IMR-90 (cell line): ENCODE results near the gene EXO1. TPM values are rescaled to one million over a fixed set of nuclear protein-coding genes. Genes with fewer than 3 reads are reported as not detected.

ENCODE experiments used
- ATAC-seq: fragments of 200-7000 bp; cut with Tn5 transposase; 2 replicates; pipeline ENCODE4 v1.9.1; 2020; ENCODE audit warnings: low read depth, mild to moderate bottlenecking, moderate library complexity
- BruUV-seq: library from RNA; stranded (reverse); fragments of 400-500 nt; replicated peaks from 2 replicates; lab custom pipeline; 2021; lab: Mats Ljungman, UMichigan
- CTCF ChIA-PET: fragments of 300-600 bp; formaldehyde crosslinking; extraction: SDS; loops from one replicate; lab custom pipeline; 2021; ENCODE audit warnings: antibody characterized with exemption; lab: Yijun Ruan, JAX
- POLR2A ChIA-PET: fragments of 300-600 bp; sonication (Branson Sonifier 250); formaldehyde crosslinking; loops from one replicate; lab custom pipeline; 2022; ENCODE audit warnings: antibody characterized with exemption; ENCODE audit not compliant: unreplicated experiment; lab: Charles Lee
- DNase-seq: peaks from one replicate; pipeline ENCODE4 v3.0.0; 2013
- H2AFZ ChIP-seq: replicated peaks from 2 replicates; pipeline ENCODE3; 2013; ENCODE audit warnings: low read length, mild to moderate bottlenecking; ENCODE audit not compliant: poor library complexity
- H2AK5ac ChIP-seq: 2 replicates; pipeline ENCODE4 v1.6.1; 2013; ENCODE audit warnings: low read depth, low read length, inconsistent platforms
- H2AK9ac ChIP-seq: replicated peaks from 2 replicates; pipeline ENCODE3; 2013; ENCODE audit warnings: mild to moderate bottlenecking, low read depth, low read length, moderate library complexity; ENCODE audit not compliant: poor library complexity
- H2BK120ac ChIP-seq: 2 replicates; pipeline ENCODE4 v1.6.1; 2013; ENCODE audit warnings: low read depth, low read length, inconsistent platforms
- H2BK15ac ChIP-seq: 3 replicates; pipeline ENCODE4 v1.6.1; 2013; ENCODE audit warnings: low read depth, low read length, inconsistent platforms
- H2BK20ac ChIP-seq: 2 replicates; pipeline ENCODE4 v1.6.1; 2013; ENCODE audit warnings: low read depth, mild to moderate bottlenecking, inconsistent platforms, low read length, moderate library complexity
- H2BK5ac ChIP-seq: 2 replicates; pipeline ENCODE4 v1.6.1; 2013; ENCODE audit warnings: mild to moderate bottlenecking, low read depth, low read length, inconsistent platforms; ENCODE audit not compliant: poor library complexity, severe bottlenecking
- H3K14ac ChIP-seq: replicated peaks from 2 replicates; pipeline ENCODE4 v1.6.1; 2013; ENCODE audit warnings: low read depth, low read length, inconsistent platforms
- H3K18ac ChIP-seq: 2 replicates; pipeline ENCODE4 v1.6.1; 2013; ENCODE audit warnings: low read depth, low read length, control low read depth
- H3K23ac ChIP-seq: 2 replicates; pipeline ENCODE4 v1.6.1; 2013; ENCODE audit warnings: low read depth, low read length, inconsistent platforms
- H3K27ac ChIP-seq: 2 replicates; pipeline ENCODE4 v1.5.1; 2013; ENCODE audit warnings: mild to moderate bottlenecking, control low read depth, low read length; ENCODE audit not compliant: insufficient read depth
- H3K27me3 ChIP-seq: 2 replicates; pipeline ENCODE4 v1.6.1; 2013; ENCODE audit warnings: low read length; ENCODE audit not compliant: control insufficient read depth, insufficient read depth
- H3K36me3 ChIP-seq: 2 replicates; pipeline ENCODE4 v1.6.1; 2013; ENCODE audit warnings: low read length, mixed read lengths; ENCODE audit not compliant: control insufficient read depth, insufficient read depth
- H3K4ac ChIP-seq: 2 replicates; pipeline ENCODE4 v1.6.1; 2013; ENCODE audit warnings: low read depth, low read length, inconsistent platforms
- H3K4me1 ChIP-seq: 2 replicates; pipeline ENCODE4 v1.6.1; 2013; ENCODE audit warnings: low read length, mixed read lengths; ENCODE audit not compliant: control insufficient read depth, insufficient read depth
- H3K4me2 ChIP-seq: 2 replicates; pipeline ENCODE4 v1.6.1; 2013; ENCODE audit warnings: low read depth, mild to moderate bottlenecking, control low read depth, low read length, moderate library complexity
- H3K4me3 ChIP-seq: 2 replicates; pipeline ENCODE4 v1.5.1; 2013; ENCODE audit warnings: low read depth, mild to moderate bottlenecking, control low read depth, low read length, moderate library complexity; ENCODE audit not compliant: insufficient read depth
- H3K56ac ChIP-seq: 2 replicates; pipeline ENCODE4 v1.6.1; 2013; ENCODE audit warnings: low read length, inconsistent platforms; ENCODE audit not compliant: insufficient read depth; ENCODE audit errors: extremely low read depth
- H3K79me1 ChIP-seq, 2 experiments: 2 replicates each; pipeline ENCODE4 v1.6.1; 2013; ENCODE audit warnings: low read length in 2 of 2, inconsistent platforms in 1 of 2, low read depth in 1 of 2
- H3K9ac ChIP-seq: 2 replicates; pipeline ENCODE4 v1.6.1; 2013; ENCODE audit warnings: low read depth, low read length, control low read depth
- H3K9me1 ChIP-seq: 2 replicates; pipeline ENCODE4 v1.6.1; 2013; ENCODE audit warnings: low read length, inconsistent platforms; ENCODE audit not compliant: insufficient read depth
- H3K9me3 ChIP-seq: 2 replicates; pipeline ENCODE4 v1.6.1; 2013; ENCODE audit warnings: low read length; ENCODE audit not compliant: control insufficient read depth, insufficient read depth
- H4K20me1 ChIP-seq: 2 replicates; pipeline ENCODE4 v1.6.1; 2013; ENCODE audit warnings: low read length, inconsistent platforms; ENCODE audit not compliant: insufficient read depth
- H4K5ac ChIP-seq: 2 replicates; pipeline ENCODE4 v1.6.1; 2013; ENCODE audit warnings: mild to moderate bottlenecking, low read depth, low read length, control low read depth
- H4K8ac ChIP-seq, 2 experiments: 2 replicates each; pipeline ENCODE4 v1.6.1; 2013; ENCODE audit warnings: low read depth in 2 of 2, low read length in 2 of 2, control low read depth in 1 of 2, inconsistent platforms in 1 of 2
- H4K91ac ChIP-seq: 2 replicates; pipeline ENCODE4 v1.6.1; 2013; ENCODE audit warnings: low read depth, low read length, inconsistent platforms; ENCODE audit not compliant: insufficient read depth
- BHLHE40 ChIP-seq: fragments of 150-350 bp; IDR thresholded peaks from 2 replicates; pipeline ENCODE4 v1.6.1; 2016; ENCODE audit warnings: mild to moderate bottlenecking, low read depth, low read length
- CEBPB ChIP-seq: IDR thresholded peaks from 2 replicates; pipeline ENCODE4 v1.6.1; 2012; ENCODE audit warnings: low read depth, low read length, improper control_type of control experiment
- ELK1 ChIP-seq: fragments of 150-350 bp; IDR thresholded peaks from 2 replicates; pipeline ENCODE4 v1.6.1; 2016; ENCODE audit warnings: low read depth, mild to moderate bottlenecking, low read length, moderate library complexity, borderline replicate concordance
- MAFK ChIP-seq: IDR thresholded peaks from 2 replicates; pipeline ENCODE4 v1.6.1; 2012; ENCODE audit warnings: low read depth, low read length, improper control_type of control experiment
- MAZ ChIP-seq: IDR thresholded peaks from 2 replicates; pipeline ENCODE4 v1.6.1; 2012; ENCODE audit warnings: low read depth, mild to moderate bottlenecking, low read length, improper control_type of control experiment, moderate library complexity, borderline replicate concordance
- NFE2L2 ChIP-seq: fragments of 150-350 bp; IDR thresholded peaks from 2 replicates; pipeline ENCODE4 v1.6.1; 2016; ENCODE audit warnings: low read depth, mild to moderate bottlenecking, low read length
- RAD21 ChIP-seq: IDR thresholded peaks from 2 replicates; pipeline ENCODE4 v1.6.1; 2012; ENCODE audit warnings: low read length, improper control_type of control experiment
- RCOR1 ChIP-seq: IDR thresholded peaks from 2 replicates; pipeline ENCODE4 v1.6.1; 2012; ENCODE audit warnings: mild to moderate bottlenecking, low read length, improper control_type of control experiment; ENCODE audit not compliant: insufficient replicate concordance
- SMC3 ChIP-seq: fragments of 150-350 bp; IDR thresholded peaks from 2 replicates; pipeline ENCODE4 v1.6.1; 2016; ENCODE audit warnings: low read depth, mild to moderate bottlenecking, antibody characterized with exemption, low read length, moderate library complexity
- dilution Hi-C: fragments of 300-500 bp; cut with HindIII; formaldehyde crosslinking; loops from one replicate; pipeline ENCODE4 v1.14.3; 2018; ENCODE audit warnings: low sequenced_read_pairs; ENCODE audit not compliant: unreplicated experiment
- in situ Hi-C: fragments of 300-500 bp; cut with MboI; formaldehyde crosslinking; loops from 3 replicates; pipeline ENCODE4 v1.14.3; 2019; ENCODE audit warnings: low sequenced_read_pairs, inconsistent platforms, mixed read lengths
- intact Hi-C: fragments of 100-400 bp; cut with micrococcal nuclease; formaldehyde crosslinking; loops from 2 replicates; pipeline ENCODE4 v1.10.0; 2022
- polyA plus RNA-seq, 3 experiments: library from polyadenylated mRNA; depleted of rRNA; stranded (reverse); fragments of >200 nt; gene quantifications; 2 replicates each; pipeline ENCODE4 v1.2.3, GENCODE V29; 2012; ENCODE audit warnings: low replicate concordance in 1 of 3
- total RNA-seq: library from RNA; depleted of rRNA; stranded (reverse); fragments of >200 nt; gene quantifications from 2 replicates; pipeline ENCODE4 v1.2.3, GENCODE V29; 2012

EXO1 gene
- total and polyA plus RNA-seq, 2 of the 4 experiments (the other 2 are of a cell fraction): 5.1 to 12.9 TPM

- Histone ChIP-seq H2BK15ac (no peak overlapping the region), H2AFZ (no peak overlapping the region), H3K4me2 (no peak overlapping the region), H3K4me3 (no peak overlapping the region), H3K9me3 (no peaks in the 10 kb centered on the region), H3K4ac (no peak overlapping the region), H3K79me1 (no peaks in the 10 kb centered on the region), H3K14ac (no peak overlapping the region), H3K36me3 (peaks cover 3% of the 10 kb centered on the region), H4K8ac (no peak overlapping the region), H3K27me3 (no peaks in the 10 kb centered on the region), H2BK20ac (no peak overlapping the region), H2AK5ac (no peak overlapping the region), H3K9ac (no peak overlapping the region), H3K23ac (no peak overlapping the region), H4K5ac (no peak overlapping the region), H3K27ac (no peak overlapping the region), H3K56ac (no peak overlapping the region), H4K20me1 (no peaks in the 10 kb centered on the region), H3K9me1 (0 out of 2 replicates have a peak, but pooled peaks cover 3% of the 10 kb centered on the region), H4K91ac (no peak overlapping the region), H2AK9ac (no peak overlapping the region), H3K4me1 (no peaks in the 10 kb centered on the region), H2BK120ac (no peak overlapping the region), H2BK5ac (no peak overlapping the region), H3K18ac (no peak overlapping the region)
- POLR2A ChIA-PET: no interaction called here
- in situ Hi-C loops (no loop called here), dilution Hi-C loops (no loop called here), intact Hi-C loops (no loop called here)
- BruUV-seq: no TSS peak
- TF ChIP-seq BHLHE40: no peak
- no peak for TF ChIP-seq RCOR1
- no peak for TF ChIP-seq SMC3
- TF ChIP-seq MAZ: no peak
- TF ChIP-seq MAFK: no peak
- TF ChIP-seq RAD21: no peak
- no peak for TF ChIP-seq NFE2L2
- TF ChIP-seq CEBPB: no peak
- no peak for TF ChIP-seq ELK1
- DNase-seq (no peak), ATAC-seq (peak; percentile 51)
- CTCF ChIA-PET: no interaction called here
Measured at GRCh38 chr1:241870336-241870735, 22.3 kb downstream of the EXO1 start.
